ENCODE data around the gene AIFM2.
"Not testable (repeated sequence)": the region's sequence is repeated elsewhere in the genome, so short reads cannot be mapped to it uniquely, and the experiment has no call there.

AIFM2 gene

GRCh38 chr10:70132098-70133029 lies at the start of gene AIFM2:
AIFM2 (minus strand) TSS chr10:70132825; CDS start chr10:70124084, 8,741 bp downstream.
- DNase-seq, result peak; percentile 38

- not testable (repeated sequence) for DNase-seq
Observed at GRCh38 chr10:70179209-70179608, 46.6 kb upstream of the AIFM2 start.

GRCh38 chr10:70178139-70178725 lies 45.6 kb upstream of the AIFM2 start:
- no peak for DNase-seq

- DNase-seq, result no peak
Observed at GRCh38 chr10:70176441-70176840, 43.8 kb upstream of the AIFM2 start.

- no peak for DNase-seq
Observed at GRCh38 chr10:70175516-70175915, 42.9 kb upstream of the AIFM2 start.

- no peak for DNase-seq
Observed at GRCh38 chr10:70174058-70174741, 41.6 kb upstream of the AIFM2 start.

- DNase-seq, result no peak
Observed at GRCh38 chr10:70169649-70170364, 37.2 kb upstream of the AIFM2 start.

GRCh38 chr10:70169011-70169410 lies 36.4 kb upstream of the AIFM2 start:
- no peak for DNase-seq

- DNase-seq, result no peak
Observed at GRCh38 chr10:70167246-70167645, 34.6 kb upstream of the AIFM2 start.

- DNase-seq, result no peak
Observed at GRCh38 chr10:70166394-70166793, 33.8 kb upstream of the AIFM2 start.

- DNase-seq, result no peak
Observed at GRCh38 chr10:70164163-70164562, 31.5 kb upstream of the AIFM2 start.

- DNase-seq, result no peak
Observed at GRCh38 chr10:70163448-70163847, 30.8 kb upstream of the AIFM2 start.

- DNase-seq, result no peak
Observed at GRCh38 chr10:70162892-70163201, 30.2 kb upstream of the AIFM2 start.

- DNase-seq, result no peak
Observed at GRCh38 chr10:70162151-70162891, 29.7 kb upstream of the AIFM2 start.

- no peak for DNase-seq
Observed at GRCh38 chr10:70160798-70161197, 28.2 kb upstream of the AIFM2 start.

GRCh38 chr10:70159366-70159765 lies 26.7 kb upstream of the AIFM2 start:
- not testable (repeated sequence) for DNase-seq

- no peak for DNase-seq
Observed at GRCh38 chr10:70158113-70158512, 25.5 kb upstream of the AIFM2 start.

GRCh38 chr10:70155255-70155838 lies 22.7 kb upstream of the AIFM2 start:
- no peak for DNase-seq

- DNase-seq, result no peak
Observed at GRCh38 chr10:70148516-70148915, 15.9 kb upstream of the AIFM2 start.

GRCh38 chr10:70147259-70147625 lies 14.6 kb upstream of the AIFM2 start:
- DNase-seq, result no peak

GRCh38 chr10:70146489-70147258 lies 14.0 kb upstream of the AIFM2 start, which contains the start of gene TYSND1:
TYSND1 (minus strand) TSS chr10:70146700; CDS start chr10:70146586, 114 bp downstream.
- DNase-seq, result no peak
